Tibial nerve (tissue), 4 donors: ENCODE measurements around the gene RANBP3. TPM values are rescaled to one million over a fixed set of nuclear protein-coding genes. Genes with fewer than 3 reads are reported as not detected.

Source experiments
- DNase-seq, 2 donors: peaks; one replicate each; pipeline ENCODE4 v3.0.0-alpha.2; 2019; ENCODE audit warnings: low spot score in 2 of 2
- H3K27ac ChIP-seq, 4 donors: fragments of 200-600 bp; sonication (generic) in 3 of 4; one replicate each; pipeline ENCODE4 v1.5.1; 2017 to 2019; ENCODE audit warnings: mild to moderate bottlenecking in 1 of 4
- H3K27me3 ChIP-seq, 2 donors: fragments of 200-600 bp; sonication (generic) in 1 of 2; one replicate each; pipeline versions ENCODE4 v1.5.1 to v1.6.0; 2017 to 2019
- H3K36me3 ChIP-seq, 3 donors: fragments of 200-600 bp; sonication (generic); one replicate each; pipeline ENCODE4 v1.5.1; 2018 to 2019
- H3K4me1 ChIP-seq, 4 donors: fragments of 200-600 bp; sonication (generic) in 3 of 4; one replicate each; pipeline ENCODE4 v1.5.1; 2017 to 2019
- H3K4me3 ChIP-seq, 4 donors: fragments of 200-600 bp; sonication (generic) in 3 of 4; one replicate each; pipeline ENCODE4 v1.5.1; 2017 to 2019; ENCODE audit warnings: mild to moderate bottlenecking in 1 of 4, moderate library complexity in 1 of 4
- H3K9me3 ChIP-seq, 4 donors: fragments of 200-600 bp; sonication (generic) in 3 of 4; one replicate each; pipeline ENCODE4 v1.5.1; 2017 to 2019
- CTCF ChIP-seq, 5 experiments: fragments of 200-600 bp in 3 of 5; fragments of 450-650 bp in 2 of 5; sonication (generic) in 3 of 5; IDR thresholded peaks; one replicate each; pipeline ENCODE4 v1.5.1; 2016 to 2019; ENCODE audit warnings: antibody characterized with exemption in 5 of 5, mild to moderate bottlenecking in 3 of 5, moderate library complexity in 2 of 5
- EP300 ChIP-seq, 2 donors: sonication (generic); formaldehyde crosslinking; IDR thresholded peaks; one replicate each; pipeline ENCODE4 v1.6.1; 2017; ENCODE audit warnings: antibody characterized with exemption in 2 of 2, mild to moderate bottlenecking in 1 of 2
- POLR2A ChIP-seq, 2 donors: fragments of 450-650 bp; IDR thresholded peaks; one replicate each; pipeline ENCODE4 v1.6.1; 2017; ENCODE audit warnings: antibody characterized with exemption in 2 of 2, mild to moderate bottlenecking in 2 of 2, moderate library complexity in 2 of 2
- WGBS, 2 donors: methylation state at CpG; one replicate each; pipeline ENCODE4 v1.1.5; 2018; 5-methylcytosine and 5-hydroxymethylcytosine counted together
- total RNA-seq, 4 donors: library from RNA; depleted of rRNA; stranded (reverse); fragments of >200 nt; gene quantifications; one replicate each; pipeline ENCODE4 v1.1.0, GENCODE V29; 2016

The RANBP3 gene
- total RNA-seq, 4 donors from 2014 or later = 75.4 to 129 (median 95.6) TPM

DNA sequence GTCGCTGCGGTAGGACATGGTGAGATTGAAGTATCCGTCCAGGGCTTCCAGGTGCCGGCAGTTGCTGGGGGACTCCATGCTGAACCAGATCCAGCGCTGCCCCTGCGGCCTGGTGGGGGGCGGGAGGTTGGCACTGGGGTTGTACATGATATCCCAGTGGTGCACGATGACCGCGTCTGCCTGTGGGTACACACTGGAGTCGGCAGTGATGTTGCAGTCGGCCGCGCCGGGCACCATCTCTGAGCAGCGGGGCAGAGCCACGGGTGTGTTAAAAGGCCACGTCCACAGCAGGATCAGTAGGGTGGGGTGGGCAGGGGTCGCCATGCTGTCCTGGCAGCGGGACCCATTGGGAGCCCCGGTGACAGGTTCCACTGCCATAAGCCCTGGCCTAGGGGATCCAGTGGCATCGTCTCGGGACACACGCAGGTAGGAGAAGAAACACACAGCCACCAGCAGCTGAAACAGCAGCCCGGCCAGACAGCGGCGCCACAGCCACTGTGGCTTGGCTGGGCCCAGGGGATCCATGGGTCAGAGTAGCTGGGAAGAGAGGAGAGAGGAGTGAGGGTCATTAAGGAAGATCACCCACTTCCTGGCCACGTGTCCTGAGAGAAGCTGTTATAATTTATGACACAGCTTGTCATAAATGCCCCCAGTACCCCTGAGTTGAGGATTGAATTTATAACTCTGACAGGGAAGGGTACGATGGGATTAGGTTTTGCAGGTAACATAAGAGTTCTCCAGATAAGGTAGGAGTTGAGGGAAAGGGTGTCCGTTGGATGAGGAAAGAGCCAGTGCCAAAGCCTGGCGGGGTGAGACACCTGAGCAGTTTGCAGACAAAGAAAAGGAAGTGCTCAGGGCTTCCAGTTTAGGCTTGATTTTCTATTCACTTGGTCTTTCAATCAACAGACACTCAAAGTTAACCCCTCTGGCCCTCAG lies 110.5 kb downstream of the RANBP3 start:
- WGBS, 2 donors = 79 to 84% methylated on average over 26 to 29 of the region's 31 CpGs

More for the DNA sequence above, 110.5 kb downstream of the RANBP3 start:
- Histone ChIP-seq H3K27ac (no peak overlapping the region), H3K4me1 (no peaks in the 10 kb centered on the region), H3K27me3 (peaks cover 0 to 6% of the 10 kb centered on the region in 2 donors), H3K4me3 (no peak overlapping the region), H3K36me3 (no peaks in the 10 kb centered on the region), H3K9me3 (no peaks in the 10 kb centered on the region)
- no peak for TF ChIP-seq EP300 (IDR thresholded peaks at IDR 0.05)
- TF ChIP-seq POLR2A (IDR thresholded peaks at IDR 0.05) = no peak
- no peak for TF ChIP-seq CTCF (IDR thresholded peaks at IDR 0.05)
- no peak for DNase-seq

Other genes starting within 250 kb of the RANBP3 start
- 1 to 10 TPM in 3 of 4 donors, under 1 TPM in 1; 0.66 to 6.3 (median 2.3) TPM for gene PRR22, start 193.4 kb downstream of the RANBP3 start, total RNA-seq
- gene DUS3L, start 187.0 kb downstream of the RANBP3 start, total RNA-seq = 10 to 100 TPM; 33.2 to 75.9 (median 54.2) TPM
- gene NRTN, start 173.1 kb downstream of the RANBP3 start, total RNA-seq = not detected
- gene FUT6, start 138.4 kb downstream of the RANBP3 start, total RNA-seq = not detected
- under 1 TPM in 1 of 4 donors, not detected in 3; 0.90 TPM for gene FUT3, start 126.7 kb downstream of the RANBP3 start, total RNA-seq
- gene FUT5, start 107.6 kb downstream of the RANBP3 start, total RNA-seq = not detected
- gene NDUFA11, start 74.3 kb downstream of the RANBP3 start, total RNA-seq = 100 to 1,000 TPM; 184 to 350 (median 216) TPM
- 10 to 100 TPM in 3 of 4 donors, 1 to 10 TPM in 1; 8.3 to 16.7 (median 13.9) TPM for gene VMAC, start 73.3 kb downstream of the RANBP3 start, total RNA-seq
- gene CAPS, start 63.9 kb downstream of the RANBP3 start, total RNA-seq = 10 to 100 TPM; 67.5 to 95.0 (median 77.4) TPM
- 10 to 100 TPM; 12.6 to 17.3 (median 15.0) TPM for gene RFX2, start 132.4 kb upstream of the RANBP3 start, total RNA-seq
- gene ACSBG2, start 157.5 kb upstream of the RANBP3 start, total RNA-seq = not detected